IMR-90 (cell line): ENCODE measurements around the gene TGFB1. TPM values are rescaled to one million over a fixed set of nuclear protein-coding genes. Genes with fewer than 3 reads are reported as not detected.

Experiments used
- ATAC-seq: fragments of 200-7000 bp; cut with Tn5 transposase; 2 replicates; pipeline ENCODE4 v1.9.1; 2020; ENCODE audit warnings: low read depth, mild to moderate bottlenecking, moderate library complexity
- BruUV-seq: library from RNA; stranded (reverse); fragments of 400-500 nt; replicated peaks from 2 replicates; lab custom pipeline; 2021; lab: Mats Ljungman, UMichigan
- CTCF ChIA-PET: fragments of 300-600 bp; formaldehyde crosslinking; extraction: SDS; loops from one replicate; lab custom pipeline; 2021; ENCODE audit warnings: antibody characterized with exemption; lab: Yijun Ruan, JAX
- POLR2A ChIA-PET: fragments of 300-600 bp; sonication (Branson Sonifier 250); formaldehyde crosslinking; loops from one replicate; lab custom pipeline; 2022; ENCODE audit warnings: antibody characterized with exemption; ENCODE audit not compliant: unreplicated experiment; lab: Charles Lee
- DNase-seq: peaks from one replicate; pipeline ENCODE4 v3.0.0; 2013
- H2AFZ ChIP-seq: replicated peaks from 2 replicates; pipeline ENCODE3; 2013; ENCODE audit warnings: low read length, mild to moderate bottlenecking; ENCODE audit not compliant: poor library complexity
- H2AK5ac ChIP-seq: 2 replicates; pipeline ENCODE4 v1.6.1; 2013; ENCODE audit warnings: low read depth, low read length, inconsistent platforms
- H2AK9ac ChIP-seq: replicated peaks from 2 replicates; pipeline ENCODE3; 2013; ENCODE audit warnings: mild to moderate bottlenecking, low read depth, low read length, moderate library complexity; ENCODE audit not compliant: poor library complexity
- H2BK120ac ChIP-seq: 2 replicates; pipeline ENCODE4 v1.6.1; 2013; ENCODE audit warnings: low read depth, low read length, inconsistent platforms
- H2BK15ac ChIP-seq: 3 replicates; pipeline ENCODE4 v1.6.1; 2013; ENCODE audit warnings: low read depth, low read length, inconsistent platforms
- H2BK20ac ChIP-seq: 2 replicates; pipeline ENCODE4 v1.6.1; 2013; ENCODE audit warnings: low read depth, mild to moderate bottlenecking, inconsistent platforms, low read length, moderate library complexity
- H2BK5ac ChIP-seq: 2 replicates; pipeline ENCODE4 v1.6.1; 2013; ENCODE audit warnings: mild to moderate bottlenecking, low read depth, low read length, inconsistent platforms; ENCODE audit not compliant: poor library complexity, severe bottlenecking
- H3K14ac ChIP-seq: replicated peaks from 2 replicates; pipeline ENCODE4 v1.6.1; 2013; ENCODE audit warnings: low read depth, low read length, inconsistent platforms
- H3K18ac ChIP-seq: 2 replicates; pipeline ENCODE4 v1.6.1; 2013; ENCODE audit warnings: low read depth, low read length, control low read depth
- H3K23ac ChIP-seq: 2 replicates; pipeline ENCODE4 v1.6.1; 2013; ENCODE audit warnings: low read depth, low read length, inconsistent platforms
- H3K27ac ChIP-seq: 2 replicates; pipeline ENCODE4 v1.5.1; 2013; ENCODE audit warnings: mild to moderate bottlenecking, control low read depth, low read length; ENCODE audit not compliant: insufficient read depth
- H3K27me3 ChIP-seq: 2 replicates; pipeline ENCODE4 v1.6.1; 2013; ENCODE audit warnings: low read length; ENCODE audit not compliant: control insufficient read depth, insufficient read depth
- H3K36me3 ChIP-seq: 2 replicates; pipeline ENCODE4 v1.6.1; 2013; ENCODE audit warnings: low read length, mixed read lengths; ENCODE audit not compliant: control insufficient read depth, insufficient read depth
- H3K4ac ChIP-seq: 2 replicates; pipeline ENCODE4 v1.6.1; 2013; ENCODE audit warnings: low read depth, low read length, inconsistent platforms
- H3K4me1 ChIP-seq: 2 replicates; pipeline ENCODE4 v1.6.1; 2013; ENCODE audit warnings: low read length, mixed read lengths; ENCODE audit not compliant: control insufficient read depth, insufficient read depth
- H3K4me2 ChIP-seq: 2 replicates; pipeline ENCODE4 v1.6.1; 2013; ENCODE audit warnings: low read depth, mild to moderate bottlenecking, control low read depth, low read length, moderate library complexity
- H3K4me3 ChIP-seq: 2 replicates; pipeline ENCODE4 v1.5.1; 2013; ENCODE audit warnings: low read depth, mild to moderate bottlenecking, control low read depth, low read length, moderate library complexity; ENCODE audit not compliant: insufficient read depth
- H3K56ac ChIP-seq: 2 replicates; pipeline ENCODE4 v1.6.1; 2013; ENCODE audit warnings: low read length, inconsistent platforms; ENCODE audit not compliant: insufficient read depth; ENCODE audit errors: extremely low read depth
- H3K79me1 ChIP-seq, 2 experiments: 2 replicates each; pipeline ENCODE4 v1.6.1; 2013; ENCODE audit warnings: low read length in 2 of 2, inconsistent platforms in 1 of 2, low read depth in 1 of 2
- H3K9ac ChIP-seq: 2 replicates; pipeline ENCODE4 v1.6.1; 2013; ENCODE audit warnings: low read depth, low read length, control low read depth
- H3K9me1 ChIP-seq: 2 replicates; pipeline ENCODE4 v1.6.1; 2013; ENCODE audit warnings: low read length, inconsistent platforms; ENCODE audit not compliant: insufficient read depth
- H3K9me3 ChIP-seq: 2 replicates; pipeline ENCODE4 v1.6.1; 2013; ENCODE audit warnings: low read length; ENCODE audit not compliant: control insufficient read depth, insufficient read depth
- H4K20me1 ChIP-seq: 2 replicates; pipeline ENCODE4 v1.6.1; 2013; ENCODE audit warnings: low read length, inconsistent platforms; ENCODE audit not compliant: insufficient read depth
- H4K5ac ChIP-seq: 2 replicates; pipeline ENCODE4 v1.6.1; 2013; ENCODE audit warnings: mild to moderate bottlenecking, low read depth, low read length, control low read depth
- H4K8ac ChIP-seq, 2 experiments: 2 replicates each; pipeline ENCODE4 v1.6.1; 2013; ENCODE audit warnings: low read depth in 2 of 2, low read length in 2 of 2, control low read depth in 1 of 2, inconsistent platforms in 1 of 2
- H4K91ac ChIP-seq: 2 replicates; pipeline ENCODE4 v1.6.1; 2013; ENCODE audit warnings: low read depth, low read length, inconsistent platforms; ENCODE audit not compliant: insufficient read depth
- BHLHE40 ChIP-seq: fragments of 150-350 bp; IDR thresholded peaks from 2 replicates; pipeline ENCODE4 v1.6.1; 2016; ENCODE audit warnings: mild to moderate bottlenecking, low read depth, low read length
- CEBPB ChIP-seq: IDR thresholded peaks from 2 replicates; pipeline ENCODE4 v1.6.1; 2012; ENCODE audit warnings: low read depth, low read length, improper control_type of control experiment
- CHD1 ChIP-seq: IDR thresholded peaks from 2 replicates; pipeline ENCODE4 v1.6.1; 2012; ENCODE audit warnings: low read depth, low read length, improper control_type of control experiment
- FOS ChIP-seq: fragments of 150-350 bp; IDR thresholded peaks from 2 replicates; pipeline ENCODE4 v1.6.1; 2016; ENCODE audit warnings: low read depth, low read length
- MAFK ChIP-seq: IDR thresholded peaks from 2 replicates; pipeline ENCODE4 v1.6.1; 2012; ENCODE audit warnings: low read depth, low read length, improper control_type of control experiment
- MAZ ChIP-seq: IDR thresholded peaks from 2 replicates; pipeline ENCODE4 v1.6.1; 2012; ENCODE audit warnings: low read depth, mild to moderate bottlenecking, low read length, improper control_type of control experiment, moderate library complexity, borderline replicate concordance
- MXI1 ChIP-seq: IDR thresholded peaks from 2 replicates; pipeline ENCODE4 v1.6.1; 2012; ENCODE audit warnings: low read depth, mild to moderate bottlenecking, low read length, moderate library complexity, borderline replicate concordance
- NFE2L2 ChIP-seq: fragments of 150-350 bp; IDR thresholded peaks from 2 replicates; pipeline ENCODE4 v1.6.1; 2016; ENCODE audit warnings: low read depth, mild to moderate bottlenecking, low read length
- POLR2A ChIP-seq: IDR thresholded peaks from 2 replicates; pipeline ENCODE4 v1.6.1; 2012; ENCODE audit warnings: mild to moderate bottlenecking, low read depth, low read length
- RAD21 ChIP-seq: IDR thresholded peaks from 2 replicates; pipeline ENCODE4 v1.6.1; 2012; ENCODE audit warnings: low read length, improper control_type of control experiment
- RCOR1 ChIP-seq: IDR thresholded peaks from 2 replicates; pipeline ENCODE4 v1.6.1; 2012; ENCODE audit warnings: mild to moderate bottlenecking, low read length, improper control_type of control experiment; ENCODE audit not compliant: insufficient replicate concordance
- RFX5 ChIP-seq: IDR thresholded peaks from 2 replicates; pipeline ENCODE4 v1.8.0; 2012; ENCODE audit warnings: low read depth, mild to moderate bottlenecking, low read length, moderate library complexity
- SMC3 ChIP-seq: fragments of 150-350 bp; IDR thresholded peaks from 2 replicates; pipeline ENCODE4 v1.6.1; 2016; ENCODE audit warnings: low read depth, mild to moderate bottlenecking, antibody characterized with exemption, low read length, moderate library complexity
- WGBS, 2 experiments: methylation state at CpG; one replicate each; pipeline versions ENCODE4 v1.1.5 to v1.1.7; 2013; ENCODE audit warnings: missing lambda C conversion rate in 2 of 2; ENCODE audit not compliant: insufficient read length in 1 of 2; ENCODE audit errors: extremely low coverage in 2 of 2; 5-methylcytosine and 5-hydroxymethylcytosine counted together
- dilution Hi-C: fragments of 300-500 bp; cut with HindIII; formaldehyde crosslinking; loops from one replicate; pipeline ENCODE4 v1.14.3; 2018; ENCODE audit warnings: low sequenced_read_pairs; ENCODE audit not compliant: unreplicated experiment
- in situ Hi-C: fragments of 300-500 bp; cut with MboI; formaldehyde crosslinking; loops from 3 replicates; pipeline ENCODE4 v1.14.3; 2019; ENCODE audit warnings: low sequenced_read_pairs, inconsistent platforms, mixed read lengths
- intact Hi-C: fragments of 100-400 bp; cut with micrococcal nuclease; formaldehyde crosslinking; loops from 2 replicates; pipeline ENCODE4 v1.10.0; 2022
- polyA plus RNA-seq, 3 experiments: library from polyadenylated mRNA; depleted of rRNA; stranded (reverse); fragments of >200 nt; gene quantifications; 2 replicates each; pipeline ENCODE4 v1.2.3, GENCODE V29; 2012; ENCODE audit warnings: low replicate concordance in 1 of 3
- total RNA-seq: library from RNA; depleted of rRNA; stranded (reverse); fragments of >200 nt; gene quantifications from 2 replicates; pipeline ENCODE4 v1.2.3, GENCODE V29; 2012
- TF ChIP-seq, protein P1 (sequence below): fragments of 150-350 bp; IDR thresholded peaks from 2 replicates; pipeline ENCODE4 v1.6.1; 2017; ENCODE audit warnings: mild to moderate bottlenecking, antibody characterized with exemption, low read length, low read depth
- TF ChIP-seq, protein P2 (sequence below): fragments of 150-350 bp; IDR thresholded peaks from 2 replicates; pipeline ENCODE4 v1.6.1; 2016; ENCODE audit warnings: low read depth, mild to moderate bottlenecking, low read length, moderate library complexity, borderline replicate concordance
- TF ChIP-seq, protein P3 (sequence below): conservative IDR thresholded peaks from 2 replicates; pipeline ENCODE4 v1.5.1; 2012; ENCODE audit warnings: mild to moderate bottlenecking, low read depth, low read length, improper control_type of control experiment

Gene TGFB1
- total and polyA plus RNA-seq, 2 of the 4 experiments (the other 2 are of a cell fraction) = 3.2 to 26.7 TPM

DNA sequence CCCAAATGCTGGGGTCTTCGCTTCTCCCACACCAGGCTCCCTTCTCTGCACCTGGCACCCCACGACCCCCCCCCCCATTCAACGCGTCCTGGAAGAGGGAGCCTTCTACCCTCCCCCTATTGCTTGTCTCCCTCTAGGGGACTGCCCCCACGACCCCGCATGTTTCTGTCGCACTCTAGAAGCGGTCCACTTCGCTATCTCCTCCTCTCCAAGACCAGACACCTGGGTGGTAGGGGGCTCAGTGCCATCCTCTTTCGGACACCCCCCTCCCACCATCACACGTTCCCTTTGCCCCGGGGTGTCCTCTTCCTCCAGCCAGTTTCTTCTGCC lies 1.5 kb downstream of the TGFB1 start:
- H3K27ac ChIP-seq = peak overlapping the region; percentile 47
- no peak for ATAC-seq

More for the DNA sequence above, 1.5 kb downstream of the TGFB1 start:
- no TSS peak for BruUV-seq
- Histone ChIP-seq H2BK20ac (no peak overlapping the region), H4K91ac (peak overlapping the region; percentile 68; the same call in 1 of the 2 replicates), H3K18ac (no peak overlapping the region), H4K20me1 (peaks cover 51% of the 10 kb centered on the region), H4K8ac (no peak overlapping the region), H3K9me3 (no peaks in the 10 kb centered on the region), H3K4me2 (peak overlapping the region; percentile 98), H3K9me1 (no peaks in the 10 kb centered on the region), H2AK5ac (peak overlapping the region; percentile 83; the same call in 1 of the 2 replicates), H4K5ac (no peak overlapping the region), H3K4me3 (peak overlapping the region; percentile 76), H2BK15ac (no peak overlapping the region), H3K4me1 (no peaks in the 10 kb centered on the region), H3K9ac (peak overlapping the region; percentile 90), H3K23ac (peak overlapping the region; percentile 79), H3K56ac (peak overlapping the region; percentile 43; the same call in 1 of the 2 replicates), H3K79me1 (peaks cover 19 to 57% of the 10 kb centered on the region in 2 experiments; a peak in 3 of 4 replicates), H2AFZ (peak overlapping the region; percentile 91), H2AK9ac (peak overlapping the region; percentile 98), H2BK5ac (peak overlapping the region; percentile 59), H3K27me3 (no peaks in the 10 kb centered on the region), H3K36me3 (peaks cover 4% of the 10 kb centered on the region), H2BK120ac (peak overlapping the region; percentile 30; the same call in 1 of the 2 replicates), H3K14ac (peak overlapping the region; percentile 64), H3K4ac (peak overlapping the region; percentile 73; the same call in 1 of the 2 replicates)
- ChIA-PET POLR2A (interaction anchor here (0.7 to 1.3 kb wide), 3 partner anchors 12 to 158 kb away, joined by 3 to 5 read pairs (median 3); partner anchors contain the start of gene B9D2), CTCF (interaction anchor here (0.8 to 1.0 kb wide), 3 partner anchors 28 to 41 kb away, joined by 3 to 4 read pairs (median 3); no protein-coding TSS in a partner anchor)
- no peak for TF ChIP-seq RFX5
- no peak for TF ChIP-seq FOS
- no peak for TF ChIP-seq CEBPB
- TF ChIP-seq NFE2L2 = no peak
- TF ChIP-seq, protein P1, sequence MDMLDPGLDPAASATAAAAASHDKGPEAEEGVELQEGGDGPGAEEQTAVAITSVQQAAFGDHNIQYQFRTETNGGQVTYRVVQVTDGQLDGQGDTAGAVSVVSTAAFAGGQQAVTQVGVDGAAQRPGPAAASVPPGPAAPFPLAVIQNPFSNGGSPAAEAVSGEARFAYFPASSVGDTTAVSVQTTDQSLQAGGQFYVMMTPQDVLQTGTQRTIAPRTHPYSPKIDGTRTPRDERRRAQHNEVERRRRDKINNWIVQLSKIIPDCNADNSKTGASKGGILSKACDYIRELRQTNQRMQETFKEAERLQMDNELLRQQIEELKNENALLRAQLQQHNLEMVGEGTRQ = no peak
- no peak; the same call in 1 of the 2 replicates for TF ChIP-seq RAD21
- no peak for TF ChIP-seq SMC3
- no peak for TF ChIP-seq POLR2A
- TF ChIP-seq MXI1 = no peak
- TF ChIP-seq, protein P2, sequence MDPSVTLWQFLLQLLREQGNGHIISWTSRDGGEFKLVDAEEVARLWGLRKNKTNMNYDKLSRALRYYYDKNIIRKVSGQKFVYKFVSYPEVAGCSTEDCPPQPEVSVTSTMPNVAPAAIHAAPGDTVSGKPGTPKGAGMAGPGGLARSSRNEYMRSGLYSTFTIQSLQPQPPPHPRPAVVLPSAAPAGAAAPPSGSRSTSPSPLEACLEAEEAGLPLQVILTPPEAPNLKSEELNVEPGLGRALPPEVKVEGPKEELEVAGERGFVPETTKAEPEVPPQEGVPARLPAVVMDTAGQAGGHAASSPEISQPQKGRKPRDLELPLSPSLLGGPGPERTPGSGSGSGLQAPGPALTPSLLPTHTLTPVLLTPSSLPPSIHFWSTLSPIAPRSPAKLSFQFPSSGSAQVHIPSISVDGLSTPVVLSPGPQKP = no peak
- TF ChIP-seq MAZ = no peak
- no peak for TF ChIP-seq BHLHE40
- no peak for TF ChIP-seq MAFK
- no peak for TF ChIP-seq CHD1
- no peak for TF ChIP-seq RCOR1
- TF ChIP-seq, protein P3, sequence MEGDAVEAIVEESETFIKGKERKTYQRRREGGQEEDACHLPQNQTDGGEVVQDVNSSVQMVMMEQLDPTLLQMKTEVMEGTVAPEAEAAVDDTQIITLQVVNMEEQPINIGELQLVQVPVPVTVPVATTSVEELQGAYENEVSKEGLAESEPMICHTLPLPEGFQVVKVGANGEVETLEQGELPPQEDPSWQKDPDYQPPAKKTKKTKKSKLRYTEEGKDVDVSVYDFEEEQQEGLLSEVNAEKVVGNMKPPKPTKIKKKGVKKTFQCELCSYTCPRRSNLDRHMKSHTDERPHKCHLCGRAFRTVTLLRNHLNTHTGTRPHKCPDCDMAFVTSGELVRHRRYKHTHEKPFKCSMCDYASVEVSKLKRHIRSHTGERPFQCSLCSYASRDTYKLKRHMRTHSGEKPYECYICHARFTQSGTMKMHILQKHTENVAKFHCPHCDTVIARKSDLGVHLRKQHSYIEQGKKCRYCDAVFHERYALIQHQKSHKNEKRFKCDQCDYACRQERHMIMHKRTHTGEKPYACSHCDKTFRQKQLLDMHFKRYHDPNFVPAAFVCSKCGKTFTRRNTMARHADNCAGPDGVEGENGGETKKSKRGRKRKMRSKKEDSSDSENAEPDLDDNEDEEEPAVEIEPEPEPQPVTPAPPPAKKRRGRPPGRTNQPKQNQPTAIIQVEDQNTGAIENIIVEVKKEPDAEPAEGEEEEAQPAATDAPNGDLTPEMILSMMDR = no peak
- intact Hi-C loops = loop anchor here (1.0 to 5.0 kb wide), 4 partner anchors 29 to 90 kb away; partner anchors contain the start of genes BCKDHA, CCDC97, EXOSC5 and HNRNPUL1
- in situ Hi-C loops = no loop called here
- WGBS, 2 experiments = 0% methylated on average over 1 of the region's 12 CpGs; no CpG with 5 or more reads in 1 of the 2 experiments
- DNase-seq = no peak
- dilution Hi-C loops = no loop called here
